ENCODE measurements around the gene ESRRG. TPM values are rescaled to one million over a fixed set of nuclear protein-coding genes. Genes with fewer than 3 reads are reported as not detected.

The ESRRG gene
- total and polyA plus RNA-seq, 2 donors (not counting 3 experiments of a cell fraction or from before 2014, with no cell fraction given) = not detected

DNA sequence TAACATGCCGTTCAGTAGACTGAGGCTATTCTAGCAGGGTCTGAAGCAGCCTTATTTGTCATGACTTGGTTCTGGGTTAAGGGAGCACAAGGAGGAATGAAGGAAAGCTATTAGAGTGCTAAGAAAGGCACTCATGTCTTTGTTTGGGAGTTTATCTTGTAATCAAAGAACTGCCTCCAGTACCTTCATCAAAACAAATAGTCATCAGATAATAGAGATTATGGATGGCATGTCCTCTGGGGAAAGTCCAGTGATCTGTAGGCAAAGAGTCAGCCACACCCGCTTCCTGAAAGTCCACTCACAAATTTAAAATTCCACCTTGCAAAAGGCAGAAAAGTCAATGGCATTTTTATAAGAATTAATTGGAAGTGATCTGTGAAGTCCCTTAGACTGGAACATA lies 56.8 kb downstream of the ESRRG start:
- H3K27me3 ChIP-seq (ENCODE audit: control insufficient read depth in 2 of 2, insufficient read depth in 2 of 2, low read length in 2 of 2) = no peaks in the 10 kb centered on the region
- dilution Hi-C loops (cut with MboI; ENCODE audit: extremely low pct_ligation_motif_present, low sequenced_read_pairs) = no loop called here
- H3K27ac ChIP-seq (ENCODE audit: insufficient read depth, low read depth, low read length) = no peak overlapping the region
- H3K9me3 ChIP-seq (replicated peaks; ENCODE audit: control insufficient read depth, insufficient read depth, low read length) = peaks cover 2% of the 10 kb centered on the region
- no peaks in the 10 kb centered on the region for H4K20me1 ChIP-seq (replicated peaks; ENCODE audit: control insufficient read depth, extremely low read depth, insufficient read depth, low read length)
- FAIRE-seq (no peak), DNase-seq (ENCODE audit: low read depth, low spot score) (no peak)
- H3K4me1 ChIP-seq (ENCODE audit: control insufficient read depth, extremely low read depth, insufficient read depth, low read length) = no peaks in the 10 kb centered on the region
- ChIA-PET POLR2A (no interaction called here), CTCF (no interaction called here)
- H3K36me3 ChIP-seq (ENCODE audit: control insufficient read depth in 2 of 2, extremely low read depth in 1 of 2, insufficient read depth in 2 of 2, low read length in 2 of 2) = no peaks in the 10 kb centered on the region
- no peak overlapping the region for H2AFZ ChIP-seq (ENCODE audit: low read depth, low read length)
- no peak overlapping the region for H3K4me2 ChIP-seq (ENCODE audit: insufficient read depth, low read length)
- no TSS peak for BruUV-seq (replicated peaks)
- TF ChIP-seq, protein P1, sequence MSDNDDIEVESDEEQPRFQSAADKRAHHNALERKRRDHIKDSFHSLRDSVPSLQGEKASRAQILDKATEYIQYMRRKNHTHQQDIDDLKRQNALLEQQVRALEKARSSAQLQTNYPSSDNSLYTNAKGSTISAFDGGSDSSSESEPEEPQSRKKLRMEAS (IDR thresholded peaks at IDR 0.05; ENCODE audit: insufficient read depth, insufficient read length) = no peak
- TF ChIP-seq, protein P2, sequence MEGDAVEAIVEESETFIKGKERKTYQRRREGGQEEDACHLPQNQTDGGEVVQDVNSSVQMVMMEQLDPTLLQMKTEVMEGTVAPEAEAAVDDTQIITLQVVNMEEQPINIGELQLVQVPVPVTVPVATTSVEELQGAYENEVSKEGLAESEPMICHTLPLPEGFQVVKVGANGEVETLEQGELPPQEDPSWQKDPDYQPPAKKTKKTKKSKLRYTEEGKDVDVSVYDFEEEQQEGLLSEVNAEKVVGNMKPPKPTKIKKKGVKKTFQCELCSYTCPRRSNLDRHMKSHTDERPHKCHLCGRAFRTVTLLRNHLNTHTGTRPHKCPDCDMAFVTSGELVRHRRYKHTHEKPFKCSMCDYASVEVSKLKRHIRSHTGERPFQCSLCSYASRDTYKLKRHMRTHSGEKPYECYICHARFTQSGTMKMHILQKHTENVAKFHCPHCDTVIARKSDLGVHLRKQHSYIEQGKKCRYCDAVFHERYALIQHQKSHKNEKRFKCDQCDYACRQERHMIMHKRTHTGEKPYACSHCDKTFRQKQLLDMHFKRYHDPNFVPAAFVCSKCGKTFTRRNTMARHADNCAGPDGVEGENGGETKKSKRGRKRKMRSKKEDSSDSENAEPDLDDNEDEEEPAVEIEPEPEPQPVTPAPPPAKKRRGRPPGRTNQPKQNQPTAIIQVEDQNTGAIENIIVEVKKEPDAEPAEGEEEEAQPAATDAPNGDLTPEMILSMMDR (IDR thresholded peaks at IDR 0.05; ENCODE audit: extremely low read depth in 1 of 2, insufficient read depth in 1 of 2, low read depth in 1 of 2, low read length in 2 of 2) = no peak
- TF ChIP-seq POLR2AphosphoS5 (IDR thresholded peaks at IDR 0.05; ENCODE audit: insufficient read depth, low read depth, low read length) (no peak), JUN (IDR thresholded peaks at IDR 0.05; ENCODE audit: borderline replicate concordance, insufficient read depth, insufficient read length, low read depth) (no peak), MYC (IDR thresholded peaks at IDR 0.05; ENCODE audit: low read depth, low read length) (no peak), GATA2 (IDR thresholded peaks at IDR 0.05; ENCODE audit: insufficient read depth, insufficient read length, low read depth, low read length) (no peak)
- H3K4me3 ChIP-seq (replicated peaks in 1 of 3; ENCODE audit: insufficient read depth in 1 of 3, low read depth in 1 of 3, low read length in 3 of 3) = no peak overlapping the region
- no peak overlapping the region for H3K9ac ChIP-seq (replicated peaks; ENCODE audit: extremely low read depth, insufficient read depth, low read length)
- no peaks in the 10 kb centered on the region for H3K79me2 ChIP-seq (ENCODE audit: control insufficient read depth, insufficient read depth, low read length)
- no peaks in the 10 kb centered on the region for H3K9me1 ChIP-seq (replicated peaks; ENCODE audit: control insufficient read depth, extremely low read depth, insufficient read depth, low read length)
- intact Hi-C loops (cut with micrococcal nuclease) = no loop called here

DNA sequence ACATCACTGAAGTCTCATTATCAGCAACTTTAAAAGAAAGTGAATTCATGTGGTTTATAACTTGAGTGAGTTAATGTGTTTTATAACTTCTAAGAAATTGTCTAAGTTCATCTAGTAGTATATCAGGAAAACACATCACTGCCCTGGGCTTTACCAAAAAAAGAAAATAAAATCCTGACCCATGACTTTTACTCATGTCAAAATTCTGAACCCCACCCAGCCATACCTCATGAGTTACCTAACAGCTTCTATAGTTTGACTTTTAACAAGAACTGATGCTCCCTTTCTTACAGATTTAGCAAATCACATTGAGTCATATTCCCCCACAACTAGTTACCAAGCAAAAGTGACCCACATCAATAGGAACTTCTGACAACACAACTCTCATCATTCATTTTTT lies 57.4 kb downstream of the ESRRG start:
- H3K27ac ChIP-seq (ENCODE audit: insufficient read depth, low read depth, low read length) = no peak overlapping the region
- H2AFZ ChIP-seq (ENCODE audit: low read depth, low read length) = no peak overlapping the region
- no peaks in the 10 kb centered on the region for H3K4me1 ChIP-seq (ENCODE audit: control insufficient read depth, extremely low read depth, insufficient read depth, low read length)
- no peaks in the 10 kb centered on the region for H4K20me1 ChIP-seq (replicated peaks; ENCODE audit: control insufficient read depth, extremely low read depth, insufficient read depth, low read length)
- H3K4me2 ChIP-seq (ENCODE audit: insufficient read depth, low read length) = no peak overlapping the region
- CTCF ChIA-PET = no interaction called here
- BruUV-seq (replicated peaks) = no TSS peak
- POLR2A ChIA-PET = no interaction called here
- no peak for TF ChIP-seq FOS (IDR thresholded peaks at IDR 0.05; ENCODE audit: borderline replicate concordance, insufficient read depth, low read length)
- no peak for TF ChIP-seq JUN (IDR thresholded peaks at IDR 0.05; ENCODE audit: borderline replicate concordance, insufficient read depth, insufficient read length, low read depth)
- no peak for TF ChIP-seq POLR2AphosphoS5 (IDR thresholded peaks at IDR 0.05; ENCODE audit: insufficient read depth, low read depth, low read length)
- FAIRE-seq (no peak), DNase-seq (ENCODE audit: low read depth, low spot score) (no peak)
- no peak overlapping the region for H3K9ac ChIP-seq (replicated peaks; ENCODE audit: extremely low read depth, insufficient read depth, low read length)
- H3K27me3 ChIP-seq (ENCODE audit: control insufficient read depth in 2 of 2, insufficient read depth in 2 of 2, low read length in 2 of 2) = no peaks in the 10 kb centered on the region
- dilution Hi-C loops (cut with MboI; ENCODE audit: extremely low pct_ligation_motif_present, low sequenced_read_pairs) (no loop called here), intact Hi-C loops (cut with micrococcal nuclease) (no loop called here)
- H3K9me1 ChIP-seq (replicated peaks; ENCODE audit: control insufficient read depth, extremely low read depth, insufficient read depth, low read length) = no peaks in the 10 kb centered on the region
- H3K9me3 ChIP-seq (replicated peaks; ENCODE audit: control insufficient read depth, insufficient read depth, low read length) = peaks cover 2% of the 10 kb centered on the region
- no peaks in the 10 kb centered on the region for H3K36me3 ChIP-seq (ENCODE audit: control insufficient read depth in 2 of 2, extremely low read depth in 1 of 2, insufficient read depth in 2 of 2, low read length in 2 of 2)
- no peaks in the 10 kb centered on the region for H3K79me2 ChIP-seq (ENCODE audit: control insufficient read depth, insufficient read depth, low read length)
- no peak overlapping the region for H3K4me3 ChIP-seq (replicated peaks in 1 of 3; ENCODE audit: insufficient read depth in 1 of 3, low read depth in 1 of 3, low read length in 3 of 3)
